Heart right ventricle (tissue), 16 donors: Measurements from ENCODE around the gene RALGAPA2. TPM values are rescaled to one million over a fixed set of nuclear protein-coding genes. Genes with fewer than 3 reads are reported as not detected.

Experiments used
- ATAC-seq, 8 donors: fragments of 200-7000 bp; cut with Tn5 transposase; one replicate each; pipeline ENCODE4 v1.9.1; 2020; ENCODE audit warnings: mild to moderate bottlenecking in 8 of 8, moderate library complexity in 8 of 8, moderate number of reproducible peaks in 1 of 8
- DNase-seq, 2 donors: peaks; one replicate each; pipeline ENCODE4 v3.0.0-alpha.2; 2020
- H3K27ac ChIP-seq, 10 donors: fragments of 200-600 bp; sonication (generic) in 2 of 10; one replicate each; pipeline versions ENCODE4 v1.5.0 to v1.8.0; 2020 to 2022; ENCODE audit warnings: mild to moderate bottlenecking in 3 of 10
- H3K27me3 ChIP-seq, 7 donors: fragments of 200-600 bp; one replicate each; pipeline ENCODE4 v1.8.0; 2021 to 2022; ENCODE audit warnings: mild to moderate bottlenecking in 2 of 7
- H3K36me3 ChIP-seq, 9 donors: fragments of 200-600 bp; sonication (generic) in 1 of 9; one replicate each; pipeline versions ENCODE4 v1.5.0 to v1.8.0; 2020 to 2022; ENCODE audit warnings: mild to moderate bottlenecking in 2 of 9
- H3K4me1 ChIP-seq, 9 donors: fragments of 200-600 bp; sonication (generic) in 1 of 9; one replicate each; pipeline versions ENCODE4 v1.5.0 to v1.8.0; 2020 to 2022; ENCODE audit warnings: mild to moderate bottlenecking in 4 of 9
- H3K4me3 ChIP-seq, 10 donors: fragments of 200-600 bp; sonication (generic) in 2 of 10; one replicate each; pipeline versions ENCODE4 v1.5.0 to v1.8.0; 2020 to 2022; ENCODE audit warnings: mild to moderate bottlenecking in 7 of 10, moderate library complexity in 2 of 10
- H3K9me3 ChIP-seq, 11 donors: fragments of 200-600 bp in 10 of 11; sonication (generic) in 2 of 11; one replicate each; pipeline versions ENCODE4 v1.5.0 to v1.8.0; 2013 to 2022; ENCODE audit warnings: mild to moderate bottlenecking in 2 of 11, control low read depth in 1 of 11, moderate library complexity in 1 of 11
- CTCF ChIP-seq, 9 donors: fragments of 200-600 bp; sonication (generic) in 2 of 9; IDR thresholded peaks; one replicate each; pipeline versions ENCODE4 v1.5.0 to v1.8.0; 2021 to 2022; ENCODE audit warnings: antibody characterized with exemption in 9 of 9, mild to moderate bottlenecking in 5 of 9, moderate library complexity in 1 of 9
- WGBS, 2 donors: extraction: QIAGEN DNeasy Blood & Tissue Kit; methylation state at CpG; one replicate each; pipeline ENCODE4 v1.1.7; 2013; ENCODE audit warnings: inconsistent platforms in 1 of 2; 5-methylcytosine and 5-hydroxymethylcytosine counted together
- intact Hi-C, 10 donors: fragments of 100-400 bp; cut with DNase I; formaldehyde crosslinking; loops; one replicate each; pipeline versions ENCODE4 v1.11.1 to v1.14.2; 2022
- polyA plus RNA-seq, 2 donors: library from polyadenylated mRNA; stranded (reverse); fragments of 200-250 nt; gene quantifications; one replicate each; pipeline ENCODE4 v1.2.3, GENCODE V29; 2013
- total RNA-seq, 10 donors: library from RNA; stranded (reverse); fragmentation: NEBNext Ultra II Directional in 3 of 10; extraction: Animal tissue kit (Norgen Biotek cat#: 25700) in 3 of 10; gene quantifications; one replicate each; pipeline versions ENCODE4 v1.2.1 to v1.2.4, GENCODE V29; 2021 to 2023
- donor health status: Arrhythmogenic right ventricular cardiomyopathy.
- donor health status: ischemic (EF 13 %, LVEDD 7.1; RV severe dilation, severe dysfunction).
- donor health status: healthy with polysubstance abuse.
- donor health status: DM: no; HTN: yes; CAD: no.
- donor health status: DM: no; HTN: no; CAD: no.
- donor health status: ischemic (EF 25% LVEDD 6.9; RV normal size, moderate dysfunction).
- donor health status: ischemic (EF 25% LVEDD 5.7; RV mildly dilated, moderate dysfunction).
- donor health status: healthy.
- donor health status: DM: yes; HTN: yes; CAD: no.
- donor health status: Ischemic cardiomyopathy.
- donor health status: ischemic (EF 35%, LVEDD 5.7; RV mildly dilated, moderate dysfunction).
- donor health status: nonischemic (EF 11% LVEDD 7.7; RV severe dilation, severe dysfunction).
- donor health status: DM: yes; HTN: yes; CAD: no.
- donor health status: PGD.
- donor health status: ischemic (EF 29% LVEDD 5.4; RV normal size, mild dysfunction).
- donor health status: nonischemic (EF 23%, LVEDD 6.1; RV moderate dilation, normal function).

RALGAPA2 gene
- total and polyA plus RNA-seq, 12 donors: 4.1 to 26.8 (median 18.2) TPM

DNA sequence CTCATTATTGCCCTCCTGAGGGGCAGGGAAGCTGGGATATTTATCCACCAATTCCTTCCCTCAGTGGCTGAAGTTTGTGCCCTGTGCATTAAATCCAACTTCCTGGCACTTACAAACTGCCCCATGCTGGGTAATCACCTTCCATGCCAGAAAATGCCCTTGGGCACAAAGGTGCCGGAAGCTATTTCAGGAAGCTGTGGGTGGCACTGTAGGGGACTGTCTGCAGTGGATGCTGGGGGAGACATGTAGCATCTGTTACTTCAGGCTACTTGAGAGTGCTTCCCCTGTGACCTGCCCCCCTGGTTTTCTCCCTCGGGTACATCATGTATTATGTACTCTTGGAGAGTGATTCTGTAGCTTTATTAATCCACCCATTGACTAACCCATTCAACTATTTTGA lies 24.7 kb upstream of the RALGAPA2 start:
- 37 to 66% methylated on average over 2 of the region's 2 CpGs for WGBS, 2 donors
- no peak overlapping the region for H3K4me3 ChIP-seq
- H3K9me3 ChIP-seq: no peaks in the 10 kb centered on the region
- no peaks in the 10 kb centered on the region for H3K27me3 ChIP-seq
- H3K36me3 ChIP-seq: no peaks in the 10 kb centered on the region
- ATAC-seq (peak in 4 of 8 donors; percentile 33 to 62 (median 49)), DNase-seq (no peak)
- no peak for TF ChIP-seq CTCF (IDR thresholded peaks at IDR 0.05)
- H3K4me1 ChIP-seq: peaks cover 2 to 51% (median 19%) of the 10 kb centered on the region in 9 donors
- no peak overlapping the region for H3K27ac ChIP-seq
- intact Hi-C loops: no loop called here

- no peak for ATAC-seq
These were observed 23.9 kb upstream of the RALGAPA2 start for GRCh38 chr20:20736303-20736702.

DNA sequence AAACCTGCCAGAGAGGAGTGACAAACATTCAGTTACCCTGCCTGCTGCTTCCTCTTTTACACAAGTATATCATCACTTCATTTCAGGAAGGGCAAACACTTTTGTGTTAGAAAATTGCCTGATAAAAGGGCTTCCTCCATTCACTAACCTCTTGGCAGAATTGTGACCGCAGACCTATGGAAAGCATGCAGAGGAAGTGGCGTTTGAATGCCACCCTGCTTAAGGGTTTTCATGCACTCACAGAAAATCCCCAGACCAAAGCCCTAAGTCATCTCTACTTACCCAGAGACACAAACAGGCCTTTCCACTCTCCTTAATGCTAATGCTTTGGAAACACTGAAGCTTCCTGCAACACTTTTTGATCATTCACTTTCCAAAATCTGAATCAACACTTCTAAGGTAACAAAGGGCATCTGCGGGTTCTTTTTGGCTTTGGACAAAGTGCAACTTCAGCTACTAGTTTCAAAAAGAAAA lies 22.1 kb upstream of the RALGAPA2 start:
- H3K36me3 ChIP-seq: no peaks in the 10 kb centered on the region
- 73 to 75% methylated on average over 3 of the region's 3 CpGs for WGBS, 2 donors
- TF ChIP-seq CTCF (IDR thresholded peaks at IDR 0.05): no peak
- DNase-seq (no peak), ATAC-seq (no peak)
- intact Hi-C loops: no loop called here
- H3K27ac ChIP-seq: peak overlapping the region in 2 of 10 donors; percentile 2 to 62
- H3K27me3 ChIP-seq: no peaks in the 10 kb centered on the region
- H3K9me3 ChIP-seq: no peaks in the 10 kb centered on the region
- no peak overlapping the region for H3K4me3 ChIP-seq
- H3K4me1 ChIP-seq: peaks cover 0 to 49% (median 22%) of the 10 kb centered on the region in 9 donors

More at GRCh38 chr20:20736303-20736702, 23.9 kb upstream of the RALGAPA2 start:
- no peaks in the 10 kb centered on the region for H3K36me3 ChIP-seq
- DNase-seq: no peak
- peaks cover 2 to 54% (median 25%) of the 10 kb centered on the region in 9 donors for H3K4me1 ChIP-seq
- WGBS, 2 donors: 91 to 98% methylated on average over 6 of the region's 6 CpGs
- H3K27me3 ChIP-seq: no peaks in the 10 kb centered on the region
- no peak overlapping the region for H3K27ac ChIP-seq
- TF ChIP-seq CTCF (IDR thresholded peaks at IDR 0.05): no peak
- no peak overlapping the region for H3K4me3 ChIP-seq
- no peaks in the 10 kb centered on the region for H3K9me3 ChIP-seq
- intact Hi-C loops: no loop called here

DNA sequence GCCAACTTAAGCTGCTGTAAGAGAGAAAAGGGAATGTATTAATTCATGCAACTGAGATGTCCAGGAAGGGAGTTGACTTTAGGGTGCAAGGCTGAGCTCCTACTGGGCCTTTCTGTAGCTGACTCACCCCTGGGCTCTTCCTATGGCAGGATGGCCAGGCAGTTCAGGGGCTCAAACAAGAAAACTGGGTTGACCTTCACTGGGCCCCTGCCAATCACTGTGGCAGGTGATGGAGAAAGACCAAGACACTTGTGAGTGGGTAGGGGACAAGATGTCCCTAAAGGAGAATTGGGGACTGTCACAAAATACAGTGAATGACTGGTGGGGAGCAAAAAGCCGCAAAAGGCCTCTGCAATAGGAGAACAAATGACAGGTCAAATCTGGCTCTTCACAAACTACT lies 21.5 kb upstream of the RALGAPA2 start:
- intact Hi-C loops: no loop called here
- H3K9me3 ChIP-seq: no peaks in the 10 kb centered on the region
- H3K4me3 ChIP-seq: no peak overlapping the region
- no peaks in the 10 kb centered on the region for H3K27me3 ChIP-seq
- DNase-seq (no peak), ATAC-seq (no peak)
- no peaks in the 10 kb centered on the region for H3K36me3 ChIP-seq
- peaks cover 0 to 49% (median 22%) of the 10 kb centered on the region in 9 donors for H3K4me1 ChIP-seq
- 91 to 97% methylated on average over 1 of the region's 1 CpG for WGBS, 2 donors
- H3K27ac ChIP-seq: peak overlapping the region in 2 of 10 donors; percentile 2 to 62
- TF ChIP-seq CTCF (IDR thresholded peaks at IDR 0.05): no peak
